GM12875 (cell line): ENCODE measurements around the gene PEX6.
A peak's percentile ranks its signal among the peaks of the same experiment; 100 is the strongest.

Source experiments
- H3K4me3 ChIP-seq: one replicate; pipeline ENCODE4 v1.5.1; 2011; ENCODE audit warnings: low read depth, low read length, control low read depth
- CTCF ChIP-seq: IDR thresholded peaks from 2 replicates; pipeline ENCODE4 v1.5.1; 2011; ENCODE audit warnings: low read depth, mild to moderate bottlenecking, control low read depth, inconsistent platforms, low read length, moderate library complexity, borderline replicate concordance; ENCODE audit not compliant: insufficient read depth

Gene PEX6

GRCh38 chr6:43013097-43013842, 34.3 kb upstream of the PEX6 start:
- no peak for TF ChIP-seq CTCF
- peak overlapping the region; percentile 65 for H3K4me3 ChIP-seq

GRCh38 chr6:43012364-43012763, 33.4 kb upstream of the PEX6 start:
- TF ChIP-seq CTCF, result no peak
- H3K4me3 ChIP-seq, result no peak overlapping the region

GRCh38 chr6:43011207-43011606, 32.2 kb upstream of the PEX6 start:
- TF ChIP-seq CTCF, result no peak
- H3K4me3 ChIP-seq, result no peak overlapping the region

- peak; percentile 57 for TF ChIP-seq CTCF
- H3K4me3 ChIP-seq, result no peak overlapping the region
These were observed 30.1 kb upstream of the PEX6 start for GRCh38 chr6:43009124-43009523.

GRCh38 chr6:43007126-43007525, 28.1 kb upstream of the PEX6 start:
- no peak for TF ChIP-seq CTCF
- no peak overlapping the region for H3K4me3 ChIP-seq

GRCh38 chr6:43006251-43006650, 27.3 kb upstream of the PEX6 start:
- TF ChIP-seq CTCF, result no peak

GRCh38 chr6:43005844-43006243, 26.9 kb upstream of the PEX6 start:
- H3K4me3 ChIP-seq, result no peak overlapping the region
- TF ChIP-seq CTCF, result no peak

More at GRCh38 chr6:43006251-43006650, 27.3 kb upstream of the PEX6 start:
- no peak overlapping the region for H3K4me3 ChIP-seq
